GM12878 (cell line): ENCODE data around the gene BORCS6. TPM values are rescaled to one million over a fixed set of nuclear protein-coding genes. Genes with fewer than 3 reads are reported as not detected.
A peak's percentile ranks its signal among the peaks of the same experiment; 100 is the strongest.

Source experiments
- ATAC-seq: fragments of 200-7000 bp; cut with Tn5 transposase; 3 replicates; pipeline ENCODE4 v1.9.1; 2020; ENCODE audit warnings: mild to moderate bottlenecking, moderate library complexity
- BruUV-seq: library from RNA; stranded (reverse); fragments of 400-500 nt; replicated peaks from 2 replicates; lab custom pipeline; 2021; lab: Mats Ljungman, UMichigan
- CTCF ChIA-PET: fragments of 300-600 bp; sonication (Branson Sonifier 250); formaldehyde crosslinking; extraction: SDS; loops from one replicate; lab custom pipeline; 2021; ENCODE audit warnings: inconsistent platforms; lab: Yijun Ruan, JAX
- POLR2A ChIA-PET: fragments of 350-600 bp; formaldehyde crosslinking; extraction: SDS; loops from one replicate; lab custom pipeline; 2021; ENCODE audit warnings: inconsistent platforms; lab: Charles Lee
- RAD21 ChIA-PET: fragments of 300-600 bp; sonication (Branson Sonifier 250); formaldehyde crosslinking; loops from one replicate; lab custom pipeline; 2023; ENCODE audit warnings: antibody characterized with exemption; ENCODE audit not compliant: unreplicated experiment; lab: Charles Lee
- SMC1A ChIA-PET: fragments of 300-600 bp; sonication (Branson Sonifier 250); formaldehyde crosslinking; loops from one replicate; lab custom pipeline; 2023; ENCODE audit not compliant: unreplicated experiment, uncharacterized antibody; lab: Charles Lee
- DNase-seq: peaks from one replicate; pipeline ENCODE4 v3.0.0-alpha.2; 2011; ENCODE audit warnings: low read depth, low spot score
- FAIRE-seq: peaks from 3 replicates; lab custom pipeline; 2011; peaks lifted over from hg19 to GRCh38; lab: Jason Lieb, UNC
- H2AFZ ChIP-seq: 2 replicates; pipeline ENCODE4 v1.6.0; 2011; ENCODE audit warnings: low read depth, low read length, control low read depth; ENCODE audit not compliant: control insufficient read depth
- H3K27ac ChIP-seq: 2 replicates; pipeline ENCODE4 v1.5.1; 2011; ENCODE audit warnings: control low read depth; ENCODE audit not compliant: control insufficient read depth, insufficient read depth
- H3K27me3 ChIP-seq, 2 experiments: replicated peaks in 1 of 2; 2 replicates each; pipeline versions ENCODE4 v1.6.0 to v1.6.1; 2011; ENCODE audit warnings: low read length in 1 of 2; ENCODE audit not compliant: control insufficient read depth in 2 of 2, insufficient read depth in 2 of 2
- H3K36me3 ChIP-seq, 2 experiments: 2 replicates each; pipeline ENCODE4 v1.5.1; 2011; ENCODE audit warnings: low read length in 1 of 2; ENCODE audit not compliant: control insufficient read depth in 2 of 2, insufficient read depth in 2 of 2
- H3K4me1 ChIP-seq: 2 replicates; pipeline ENCODE4 v1.6.1; 2011; ENCODE audit warnings: mild to moderate bottlenecking, low read length, moderate library complexity, mixed read lengths; ENCODE audit not compliant: control insufficient read depth, insufficient read depth
- H3K4me2 ChIP-seq: 2 replicates; pipeline ENCODE4 v1.6.0; 2011; ENCODE audit warnings: control low read depth; ENCODE audit not compliant: control insufficient read depth, insufficient read depth
- H3K4me3 ChIP-seq: fragments of 200-600 bp; sonication (generic); 2 replicates; pipeline ENCODE4 v1.5.1; 2016
- H3K79me2 ChIP-seq: 2 replicates; pipeline ENCODE4 v1.6.0; 2011; ENCODE audit warnings: low read length; ENCODE audit not compliant: control insufficient read depth, insufficient read depth
- H3K9ac ChIP-seq: 2 replicates; pipeline ENCODE4 v1.8.0; 2011; ENCODE audit warnings: low read length, control low read depth, mixed read lengths; ENCODE audit not compliant: control insufficient read depth, insufficient read depth
- H3K9me3 ChIP-seq: replicated peaks from 3 replicates; pipeline ENCODE4 v1.5.1; 2011; ENCODE audit warnings: mild to moderate bottlenecking, low read length; ENCODE audit not compliant: control insufficient read depth, insufficient read depth
- H4K20me1 ChIP-seq: 2 replicates; pipeline ENCODE4 v1.6.0; 2011; ENCODE audit not compliant: control insufficient read depth, insufficient read depth
- CEBPB ChIP-seq, 2 experiments: fragments of 150-350 bp in 1 of 2; IDR thresholded peaks; 2 replicates each; pipeline ENCODE4 v1.6.1; 2012 to 2014; ENCODE audit warnings: low read depth in 2 of 2, low read length in 2 of 2, borderline replicate concordance in 1 of 2, inconsistent platforms in 1 of 2
- E4F1 ChIP-seq: fragments of 450-650 bp; IDR thresholded peaks from 2 replicates; pipeline ENCODE4 v1.6.1; 2018; ENCODE audit warnings: borderline replicate concordance, mild to moderate bottlenecking; ENCODE audit not compliant: partially characterized antibody
- MTA2 ChIP-seq: fragments of 450-650 bp; IDR thresholded peaks from 2 replicates; pipeline ENCODE4 v1.6.1; 2016; ENCODE audit warnings: low read depth, mild to moderate bottlenecking, moderate library complexity
- MXI1 ChIP-seq: fragments of 150-350 bp; IDR thresholded peaks from 2 replicates; pipeline ENCODE4 v1.6.1; 2011; ENCODE audit warnings: low read depth, mild to moderate bottlenecking, inconsistent platforms, low read length, improper control_type of control experiment
- NKRF ChIP-seq: fragments of 450-650 bp; conservative IDR thresholded peaks from 2 replicates; pipeline ENCODE4 v1.6.1; 2017; ENCODE audit warnings: mild to moderate bottlenecking, moderate library complexity
- REST ChIP-seq: IDR thresholded peaks from 2 replicates; pipeline ENCODE4 v1.6.1; 2012; ENCODE audit warnings: mild to moderate bottlenecking, low read depth, low read length
- SMC3 ChIP-seq: IDR thresholded peaks from 2 replicates; pipeline ENCODE4 v1.6.1; 2011; ENCODE audit warnings: low read length, improper control_type of control experiment, borderline replicate concordance
- ZNF24 ChIP-seq: fragments of 450-650 bp; IDR thresholded peaks from 2 replicates; pipeline ENCODE4 v1.6.1; 2017; ENCODE audit warnings: antibody characterized with exemption, mild to moderate bottlenecking
- WGBS: methylation state at CpG from one replicate; pipeline ENCODE4 v1.1.6; 2016; ENCODE audit warnings: low lambda C conversion rate; ENCODE audit not compliant: insufficient replicate concordance, insufficient coverage; ENCODE audit errors: missing lambda C conversion rate; 5-methylcytosine and 5-hydroxymethylcytosine counted together
- in situ Hi-C: fragments of 300-500 bp; cut with MboI; formaldehyde crosslinking; loops from 9 replicates; pipeline ENCODE4 v1.14.3; 2018; ENCODE audit warnings: mixed read lengths
- intact Hi-C: fragments of 100-400 bp; cut with micrococcal nuclease; formaldehyde crosslinking; loops from one replicate; pipeline ENCODE4 v1.14.2; 2022; ENCODE audit not compliant: unreplicated experiment
- polyA plus RNA-seq, 11 experiments: library from polyadenylated mRNA; depleted of rRNA in 4 of 11; unstranded in 6 of 11; stranded (reverse) in 5 of 11; fragments of >200 nt; fragmentation: Nextera tagmentation in 4 of 11; fragmentation: Illumina TruSeq in 1 of 11; extraction: Ambion mirVana in 4 of 11; extraction: Trizol in 1 of 11; gene quantifications; 1 replicate in 1 of 11; 2 replicates in 10 of 11; pipeline versions ENCODE4 v1.2.1 to v1.2.3, GENCODE V29; 2011 to 2016; ENCODE audit warnings: inconsistent platforms in 2 of 11, missing spikeins in 2 of 11, low read depth in 1 of 11
- total RNA-seq, 4 experiments: library from RNA; depleted of rRNA in 3 of 4; stranded (reverse); fragments of >200 nt in 3 of 4; fragmentation: Illumina TruSeq in 1 of 4; extraction: Trizol in 1 of 4; gene quantifications; 2 replicates each; pipeline versions ENCODE4 v1.2.1 to v1.2.3, GENCODE V29; 2013 to 2021
- TF ChIP-seq, protein P1 (sequence below): fragments of 450-650 bp; IDR thresholded peaks from 2 replicates; pipeline ENCODE4 v1.6.1; 2017; ENCODE audit warnings: low read depth, mild to moderate bottlenecking, moderate library complexity

Gene BORCS6
- total and polyA plus RNA-seq, 10 of the 15 experiments (the other 5 are each of a cell fraction or from before 2014, with no cell fraction given), result 0.37 to 14.1 (median 6.7) TPM

DNA sequence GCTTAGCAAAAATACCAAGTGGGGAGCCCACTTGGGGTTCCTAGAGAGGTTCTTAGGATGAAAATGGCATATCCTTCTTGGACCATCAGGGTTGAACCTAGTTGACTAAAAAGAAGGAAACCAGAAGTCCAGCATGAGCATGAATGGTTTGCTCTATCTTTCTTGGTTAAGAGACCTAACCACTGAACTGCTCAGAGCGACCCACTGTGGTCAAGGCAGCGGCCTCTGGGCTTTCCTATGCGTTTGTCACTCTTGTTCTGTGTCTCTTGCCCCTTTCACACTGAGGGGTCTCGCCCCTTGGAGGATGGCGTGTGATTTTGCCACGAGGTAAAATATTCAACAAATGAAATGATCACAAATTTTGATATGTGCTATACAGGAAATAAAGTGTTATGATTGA lies 526 bp upstream of the BORCS6 start:
- Histone ChIP-seq H3K27me3 (no peaks in the 10 kb centered on the region), H3K4me1 (peaks cover 20% of the 10 kb centered on the region), H3K79me2 (peaks cover 18% of the 10 kb centered on the region), H3K9ac (peak overlapping the region; percentile 42; the same call in 1 of the 2 replicates), H3K9me3 (no peaks in the 10 kb centered on the region), H2AFZ (peak overlapping the region; percentile 91), H3K36me3 (no peaks in the 10 kb centered on the region), H3K4me2 (peak overlapping the region; percentile 89), H3K4me3 (peak overlapping the region; percentile 75), H3K27ac (peak overlapping the region; percentile 81), H4K20me1 (no peaks in the 10 kb centered on the region)
- FAIRE-seq (no peak), ATAC-seq (no peak), DNase-seq (no peak)
- in situ Hi-C loops (no loop called here), intact Hi-C loops (no loop called here)
- SMC1A ChIA-PET, result interaction anchor here (0.6 to 1.4 kb wide), 8 partner anchors 11 to 105 kb away, joined by 3 to 9 read pairs (median 4); partner anchors contain the start of gene SLC25A35
- RAD21 ChIA-PET, result interaction anchor here (0.8 to 8.1 kb wide), 11 partner anchors 9 to 259 kb away, joined by 3 to 117 read pairs (median 4); partner anchors contain the start of genes AURKB, CNTROB, CTC1 and SLC25A35
- WGBS, result 13% methylated on average over 6 of the region's 6 CpGs
- CTCF ChIA-PET, result interaction anchor here (0.7 to 6.2 kb wide), 7 partner anchors 8 to 105 kb away, joined by 3 to 53 read pairs (median 4); partner anchors contain the start of gene SLC25A35
- POLR2A ChIA-PET, result interaction anchor here (0.9 to 8.1 kb wide), 11 partner anchors 9 to 110 kb away, joined by 4 to 146 read pairs (median 13); partner anchors contain the start of genes AURKB, CTC1, PER1 and PFAS
- no TSS peak for BruUV-seq
- TF ChIP-seq ZNF24, result no peak
- TF ChIP-seq REST, result no peak
- 0 out of 2 replicates have a peak, but pooled peaks have one; percentile 48 for TF ChIP-seq MXI1
- TF ChIP-seq CEBPB (IDR thresholded peaks at IDR 0.05; ENCODE audit: borderline replicate concordance in 1 of 2, low read depth in 2 of 2, low read length in 2 of 2), result no peak
- TF ChIP-seq E4F1, result no peak
- no peak for TF ChIP-seq SMC3
- no peak for TF ChIP-seq MTA2
- TF ChIP-seq, protein P1, sequence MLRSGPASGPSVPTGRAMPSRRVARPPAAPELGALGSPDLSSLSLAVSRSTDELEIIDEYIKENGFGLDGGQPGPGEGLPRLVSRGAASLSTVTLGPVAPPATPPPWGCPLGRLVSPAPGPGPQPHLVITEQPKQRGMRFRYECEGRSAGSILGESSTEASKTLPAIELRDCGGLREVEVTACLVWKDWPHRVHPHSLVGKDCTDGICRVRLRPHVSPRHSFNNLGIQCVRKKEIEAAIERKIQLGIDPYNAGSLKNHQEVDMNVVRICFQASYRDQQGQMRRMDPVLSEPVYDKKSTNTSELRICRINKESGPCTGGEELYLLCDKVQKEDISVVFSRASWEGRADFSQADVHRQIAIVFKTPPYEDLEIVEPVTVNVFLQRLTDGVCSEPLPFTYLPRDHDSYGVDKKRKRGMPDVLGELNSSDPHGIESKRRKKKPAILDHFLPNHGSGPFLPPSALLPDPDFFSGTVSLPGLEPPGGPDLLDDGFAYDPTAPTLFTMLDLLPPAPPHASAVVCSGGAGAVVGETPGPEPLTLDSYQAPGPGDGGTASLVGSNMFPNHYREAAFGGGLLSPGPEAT, result peak; percentile 17; the same call in 1 of the 2 replicates
- no peak for TF ChIP-seq NKRF
